SU-DHL-6 (cell line): ENCODE results near the gene STK38L.

Experiments
- H2AFZ ChIP-seq: fragments of 200-600 bp; sonication (generic); 2 replicates; pipeline ENCODE4 v1.6.1; 2014; ENCODE audit warnings: low read depth, mild to moderate bottlenecking, moderate library complexity, mixed read lengths, antibody characterized with exemption, low read length; ENCODE audit not compliant: severe bottlenecking
- H3F3A ChIP-seq: fragments of 200-600 bp; shearing (Covaris generic); 2 replicates; pipeline ENCODE4 v1.6.0; 2016; ENCODE audit warnings: antibody characterized with exemption, mild to moderate bottlenecking; ENCODE audit not compliant: insufficient read depth
- H3K27ac ChIP-seq: fragments of 200-600 bp; sonication (generic); 2 replicates; pipeline ENCODE4 v1.5.1; 2016; ENCODE audit warnings: low read depth, mild to moderate bottlenecking, low read length, moderate library complexity, mixed read lengths
- H3K27me3 ChIP-seq: fragments of 200-600 bp; sonication (generic), shearing (Covaris generic); 2 replicates; pipeline ENCODE4 v1.6.0; 2014; ENCODE audit warnings: mild to moderate bottlenecking, low read length
- H3K36me3 ChIP-seq: fragments of 200-600 bp; sonication (generic); 2 replicates; pipeline ENCODE4 v1.6.1; 2014; ENCODE audit warnings: mild to moderate bottlenecking, low read length, mixed read lengths
- H3K4me2 ChIP-seq: fragments of 300-600, 200-600 bp; shearing (Covaris generic), sonication (generic); 2 replicates; pipeline ENCODE4 v1.6.0; 2014; ENCODE audit warnings: low read length, low read depth, mild to moderate bottlenecking; ENCODE audit not compliant: poor library complexity, severe bottlenecking
- H3K4me3 ChIP-seq: fragments of 200-600 bp; sonication (generic); 2 replicates; pipeline ENCODE4 v1.5.1; 2014; ENCODE audit warnings: antibody characterized with exemption, low read length, mild to moderate bottlenecking, mixed read lengths; ENCODE audit not compliant: insufficient read depth, poor library complexity, severe bottlenecking
- H3K79me2 ChIP-seq: fragments of 200-600 bp; sonication (generic); 2 replicates; pipeline ENCODE4 v1.6.1; 2014; ENCODE audit warnings: mild to moderate bottlenecking, low read length, moderate library complexity; ENCODE audit not compliant: insufficient read depth
- H3K9ac ChIP-seq: fragments of 200-600 bp; sonication (generic); 2 replicates; pipeline ENCODE4 v1.7.0; 2014; ENCODE audit warnings: mild to moderate bottlenecking, low read length
- H3K9me2 ChIP-seq: fragments of 200-600 bp; sonication (generic); replicated peaks from 2 replicates; pipeline ENCODE4 v1.6.1; 2014; ENCODE audit warnings: low read length; ENCODE audit not compliant: insufficient read depth
- H3K9me3 ChIP-seq: fragments of 200-600 bp; sonication (generic); 2 replicates; pipeline ENCODE4 v1.6.1; 2014; ENCODE audit warnings: low read length, mixed read lengths; ENCODE audit not compliant: insufficient read depth
- H4K20me1 ChIP-seq: fragments of 200-600 bp; sonication (generic); 2 replicates; pipeline ENCODE4 v1.6.1; 2014; ENCODE audit warnings: low read depth, mild to moderate bottlenecking, antibody characterized with exemption, low read length, moderate library complexity, mixed read lengths
- CTCF ChIP-seq: fragments of 200-600 bp; sonication (generic); IDR thresholded peaks from one replicate; pipeline ENCODE4 v1.5.1; 2017; ENCODE audit warnings: antibody characterized with exemption, mild to moderate bottlenecking, low read length, moderate library complexity; ENCODE audit not compliant: insufficient read depth, poor library complexity, severe bottlenecking
- EZH2phosphoT487 ChIP-seq: fragments of 200-600 bp; sonication (generic), shearing (Covaris generic); conservative IDR thresholded peaks from 2 replicates; pipeline ENCODE4 v1.6.1; 2018; ENCODE audit warnings: mild to moderate bottlenecking, antibody characterized with exemption, low read length, moderate library complexity, mixed read lengths

The STK38L gene

DNA sequence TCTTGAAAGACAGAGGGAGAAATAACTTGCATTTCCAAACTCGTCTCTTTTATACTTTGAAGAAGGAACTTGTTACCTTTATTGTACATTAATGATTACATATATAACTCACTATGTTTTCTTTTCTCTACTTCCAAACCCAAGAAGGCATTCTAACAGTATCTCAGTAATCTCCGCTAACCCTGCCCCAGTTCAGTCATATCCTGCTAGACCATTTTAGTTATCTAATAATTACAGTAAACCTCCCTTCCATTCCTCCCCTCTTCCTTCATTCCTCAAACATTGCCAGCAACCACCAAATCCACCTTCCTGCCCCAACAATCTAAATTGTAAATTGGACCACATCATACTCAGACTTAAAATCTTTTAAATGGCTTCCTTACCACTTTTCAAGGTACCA is 30.6 kb downstream of the STK38L start:
- H3K4me2 ChIP-seq: no peak overlapping the region
- H3K79me2 ChIP-seq: no peaks in the 10 kb centered on the region
- H4K20me1 ChIP-seq: no peaks in the 10 kb centered on the region
- H3F3A ChIP-seq: no peaks in the 10 kb centered on the region
- TF ChIP-seq EZH2phosphoT487 (no peak), CTCF (no peak)
- no peak overlapping the region for H3K9ac ChIP-seq
- H3K27me3 ChIP-seq: no peaks in the 10 kb centered on the region
- no peak overlapping the region for H2AFZ ChIP-seq
- H3K4me3 ChIP-seq: no peak overlapping the region
- no peaks in the 10 kb centered on the region for H3K9me2 ChIP-seq
- H3K36me3 ChIP-seq: no peaks in the 10 kb centered on the region
- H3K9me3 ChIP-seq: no peaks in the 10 kb centered on the region
- no peak overlapping the region for H3K27ac ChIP-seq

DNA sequence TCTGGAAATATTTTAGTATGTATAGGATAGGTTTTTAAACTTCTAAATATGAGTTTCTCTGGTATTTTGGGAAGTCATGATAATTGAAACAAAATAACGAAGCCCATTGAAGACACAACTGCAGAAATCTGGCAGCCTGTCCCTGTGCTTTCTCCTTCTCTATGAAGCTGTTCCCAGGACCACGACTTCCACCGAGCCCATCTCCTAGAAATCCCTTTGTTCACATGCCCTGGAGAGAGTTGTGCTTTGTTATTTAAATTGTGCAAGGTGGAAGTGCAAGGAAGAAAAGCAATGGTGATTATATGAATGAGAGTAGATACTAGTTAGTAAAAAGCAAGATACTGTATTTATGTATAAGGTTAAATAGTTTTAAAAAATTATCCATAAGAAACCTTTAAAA is 32.2 kb downstream of the STK38L start:
- Histone ChIP-seq H4K20me1 (no peaks in the 10 kb centered on the region), H3K4me3 (no peak overlapping the region), H2AFZ (no peak overlapping the region), H3K9me2 (no peaks in the 10 kb centered on the region), H3K9ac (no peak overlapping the region), H3K36me3 (no peaks in the 10 kb centered on the region), H3K27me3 (no peaks in the 10 kb centered on the region), H3K4me2 (no peak overlapping the region), H3K9me3 (no peaks in the 10 kb centered on the region), H3K79me2 (no peaks in the 10 kb centered on the region), H3K27ac (no peak overlapping the region), H3F3A (no peaks in the 10 kb centered on the region)
- no peak for TF ChIP-seq CTCF
- TF ChIP-seq EZH2phosphoT487: no peak

DNA sequence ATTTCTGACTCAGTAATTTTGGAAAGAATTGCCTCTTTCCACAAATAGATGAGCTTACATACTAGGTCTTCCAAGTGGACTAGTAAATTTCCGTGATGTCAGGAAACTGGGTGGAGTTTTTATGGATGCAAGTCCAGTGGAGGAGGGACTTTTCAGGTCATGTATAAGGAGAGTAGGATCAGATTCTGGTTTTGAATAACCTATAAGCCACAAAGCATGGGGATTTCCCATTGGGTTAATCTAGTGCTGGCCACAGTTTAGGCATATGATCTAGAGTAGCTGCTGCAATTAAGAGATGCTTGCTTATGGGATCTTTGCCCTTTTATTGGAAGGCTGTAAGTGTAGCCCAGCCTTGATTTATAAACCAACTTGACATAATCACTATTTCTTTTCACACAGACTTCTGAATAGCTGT is 33.8 kb downstream of the STK38L start:
- no peaks in the 10 kb centered on the region for H3K36me3 ChIP-seq
- no peaks in the 10 kb centered on the region for H4K20me1 ChIP-seq
- H3K9ac ChIP-seq: no peak overlapping the region
- TF ChIP-seq EZH2phosphoT487 (no peak), CTCF (no peak)
- H3K4me2 ChIP-seq: no peak overlapping the region
- H3K27me3 ChIP-seq: no peaks in the 10 kb centered on the region
- H3K9me3 ChIP-seq: no peaks in the 10 kb centered on the region
- no peak overlapping the region for H3K4me3 ChIP-seq
- H3F3A ChIP-seq: no peaks in the 10 kb centered on the region
- no peaks in the 10 kb centered on the region for H3K79me2 ChIP-seq
- no peaks in the 10 kb centered on the region for H3K9me2 ChIP-seq
- no peak overlapping the region for H3K27ac ChIP-seq
- no peak overlapping the region for H2AFZ ChIP-seq

DNA sequence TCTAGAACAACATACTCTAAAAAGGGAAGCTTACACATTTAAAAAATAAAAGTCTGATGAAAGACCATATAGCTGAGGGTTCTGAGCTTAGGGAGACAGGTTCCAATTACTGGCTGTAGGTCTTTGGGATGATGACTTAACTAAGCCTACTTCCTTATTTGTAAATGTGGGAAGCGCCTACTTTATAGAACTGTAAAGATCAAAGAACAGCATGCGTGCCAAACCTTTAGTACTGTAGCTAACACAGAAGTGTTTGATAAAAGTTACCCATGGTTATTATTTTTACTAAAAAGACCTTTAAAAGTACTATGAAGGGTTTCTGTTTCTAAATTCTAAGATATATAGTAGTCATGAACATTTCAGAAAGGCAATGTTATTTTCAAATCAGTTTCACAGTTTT is 35.7 kb downstream of the STK38L start:
- Histone ChIP-seq H3K27ac (no peak overlapping the region), H3K36me3 (no peaks in the 10 kb centered on the region), H3K9me3 (no peaks in the 10 kb centered on the region), H3F3A (no peaks in the 10 kb centered on the region), H3K9ac (no peak overlapping the region), H3K27me3 (no peaks in the 10 kb centered on the region), H3K9me2 (no peaks in the 10 kb centered on the region), H4K20me1 (no peaks in the 10 kb centered on the region), H3K4me2 (no peak overlapping the region), H2AFZ (no peak overlapping the region), H3K79me2 (no peaks in the 10 kb centered on the region), H3K4me3 (no peak overlapping the region)
- no peak for TF ChIP-seq CTCF
- TF ChIP-seq EZH2phosphoT487: no peak
